Ishikawa (cell line): ENCODE data around the gene MDFIC.

Experiments
- CEBPB ChIP-seq: IDR thresholded peaks from 2 replicates; pipeline ENCODE4 v1.6.1; 2012
- YY1 ChIP-seq: IDR thresholded peaks from 2 replicates; pipeline ENCODE4 v1.6.1; 2012; ENCODE audit warnings: low read depth

DNA sequence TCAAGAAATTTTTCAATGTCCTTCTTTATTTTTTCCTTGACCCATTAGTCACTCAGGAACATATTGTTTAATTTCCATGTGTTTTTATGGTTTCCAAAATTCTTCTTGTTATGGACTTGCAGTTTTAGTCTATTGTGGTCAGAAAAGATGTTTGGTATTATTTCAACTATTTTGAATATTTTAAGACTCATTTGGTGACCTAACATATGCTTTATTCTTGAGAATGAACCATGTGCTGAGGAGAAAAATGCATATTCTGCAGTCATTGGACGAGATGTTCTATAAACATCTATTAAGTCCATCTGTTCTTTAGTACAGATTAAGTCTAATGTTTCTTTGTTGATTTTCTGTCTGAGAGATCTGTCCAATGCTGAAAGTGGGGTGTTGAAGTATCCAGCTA lies 42.3 kb upstream of the MDFIC start:
- TF ChIP-seq YY1 (no peak), CEBPB (no peak)
